22Rv1 (cell line): ENCODE data around the gene WASL.

ENCODE experiments used
- ZFX ChIP-seq: fragments of 450-650 bp; IDR thresholded peaks from 2 replicates; pipeline ENCODE4 v1.6.1; 2017; ENCODE audit warnings: antibody characterized with exemption, borderline replicate concordance
- TF ChIP-seq, protein P1 (sequence below): fragments of 450-650 bp; IDR thresholded peaks from 2 replicates; pipeline ENCODE4 v1.5.1; 2017; ENCODE audit warnings: mild to moderate bottlenecking

DNA sequence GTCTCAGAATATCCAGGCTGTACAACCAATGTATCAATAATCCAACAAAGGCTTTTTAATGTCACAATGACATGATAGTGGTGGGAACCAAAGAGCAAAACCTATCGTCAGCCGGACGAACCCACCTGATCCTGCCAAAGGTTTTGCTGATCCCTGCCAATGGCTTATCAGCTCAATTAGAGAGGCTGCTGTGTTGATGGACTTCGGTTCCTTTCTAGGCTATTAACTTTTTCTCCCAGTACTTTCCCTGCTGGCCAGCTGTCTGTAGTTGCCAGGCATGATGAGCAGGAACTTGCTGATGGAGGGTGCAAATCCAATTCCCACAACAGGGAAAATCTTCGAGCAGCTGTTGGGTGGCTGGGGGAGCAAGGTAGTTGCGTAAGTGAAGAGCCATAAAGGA, 90.8 kb downstream of the WASL start:
- TF ChIP-seq, protein P1, sequence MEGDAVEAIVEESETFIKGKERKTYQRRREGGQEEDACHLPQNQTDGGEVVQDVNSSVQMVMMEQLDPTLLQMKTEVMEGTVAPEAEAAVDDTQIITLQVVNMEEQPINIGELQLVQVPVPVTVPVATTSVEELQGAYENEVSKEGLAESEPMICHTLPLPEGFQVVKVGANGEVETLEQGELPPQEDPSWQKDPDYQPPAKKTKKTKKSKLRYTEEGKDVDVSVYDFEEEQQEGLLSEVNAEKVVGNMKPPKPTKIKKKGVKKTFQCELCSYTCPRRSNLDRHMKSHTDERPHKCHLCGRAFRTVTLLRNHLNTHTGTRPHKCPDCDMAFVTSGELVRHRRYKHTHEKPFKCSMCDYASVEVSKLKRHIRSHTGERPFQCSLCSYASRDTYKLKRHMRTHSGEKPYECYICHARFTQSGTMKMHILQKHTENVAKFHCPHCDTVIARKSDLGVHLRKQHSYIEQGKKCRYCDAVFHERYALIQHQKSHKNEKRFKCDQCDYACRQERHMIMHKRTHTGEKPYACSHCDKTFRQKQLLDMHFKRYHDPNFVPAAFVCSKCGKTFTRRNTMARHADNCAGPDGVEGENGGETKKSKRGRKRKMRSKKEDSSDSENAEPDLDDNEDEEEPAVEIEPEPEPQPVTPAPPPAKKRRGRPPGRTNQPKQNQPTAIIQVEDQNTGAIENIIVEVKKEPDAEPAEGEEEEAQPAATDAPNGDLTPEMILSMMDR = no peak
- TF ChIP-seq ZFX = no peak
